C4-2B (cell line): Measurements from ENCODE around the gene COL2A1.

Experiments used
- ZFX ChIP-seq: fragments of 450-650 bp; IDR thresholded peaks from 2 replicates; pipeline ENCODE4 v1.6.1; 2017
- TF ChIP-seq, protein P1 (sequence below): fragments of 450-650 bp; conservative IDR thresholded peaks from 2 replicates; pipeline ENCODE4 v1.5.1; 2017; ENCODE audit warnings: mild to moderate bottlenecking

DNA sequence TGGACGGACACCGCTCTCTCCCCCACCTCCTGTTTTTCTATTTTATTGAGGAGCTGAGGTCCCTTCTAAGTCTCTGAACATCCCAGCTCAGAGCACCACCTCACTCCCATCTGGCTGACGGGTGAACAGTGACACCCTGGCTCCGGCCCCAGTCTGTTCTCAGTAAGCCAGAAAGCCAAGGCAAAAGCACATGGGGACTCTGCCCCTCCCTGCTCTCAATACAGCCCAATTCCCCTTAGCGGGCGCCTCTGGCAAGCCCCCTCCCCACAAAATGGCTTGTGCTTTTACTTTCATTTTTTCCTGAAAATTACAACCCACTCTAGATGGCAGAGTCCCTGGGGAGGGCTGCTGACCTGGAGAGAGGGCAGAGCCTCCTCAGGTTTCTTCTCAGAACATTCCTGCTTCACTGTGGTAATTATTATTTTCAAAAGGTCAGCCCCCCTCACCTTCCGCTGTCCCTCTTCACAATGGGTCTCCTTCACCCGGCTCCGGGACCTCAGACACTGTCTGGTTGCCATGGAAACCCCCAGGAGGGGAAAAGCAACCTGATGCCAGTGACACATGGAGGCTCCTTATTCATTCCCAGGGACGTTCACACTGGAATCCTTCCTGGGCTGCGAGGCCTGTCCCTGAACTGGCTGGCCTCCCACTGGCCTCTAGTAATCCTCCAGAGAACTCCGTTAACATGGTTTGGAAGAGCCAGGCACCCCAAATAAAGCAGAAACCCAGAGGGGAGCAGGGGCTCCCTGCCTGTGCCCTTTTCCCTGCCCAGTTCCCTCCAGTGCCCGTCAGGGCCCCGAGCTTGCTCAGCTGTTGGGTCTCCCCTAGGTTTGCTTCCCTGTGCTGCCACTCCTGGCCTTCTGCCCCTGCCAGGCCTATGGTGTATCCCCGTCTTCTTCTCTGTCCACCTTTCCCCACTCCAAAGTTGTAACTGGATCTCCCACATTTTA is 15.9 kb downstream of the COL2A1 start:
- TF ChIP-seq, protein P1, sequence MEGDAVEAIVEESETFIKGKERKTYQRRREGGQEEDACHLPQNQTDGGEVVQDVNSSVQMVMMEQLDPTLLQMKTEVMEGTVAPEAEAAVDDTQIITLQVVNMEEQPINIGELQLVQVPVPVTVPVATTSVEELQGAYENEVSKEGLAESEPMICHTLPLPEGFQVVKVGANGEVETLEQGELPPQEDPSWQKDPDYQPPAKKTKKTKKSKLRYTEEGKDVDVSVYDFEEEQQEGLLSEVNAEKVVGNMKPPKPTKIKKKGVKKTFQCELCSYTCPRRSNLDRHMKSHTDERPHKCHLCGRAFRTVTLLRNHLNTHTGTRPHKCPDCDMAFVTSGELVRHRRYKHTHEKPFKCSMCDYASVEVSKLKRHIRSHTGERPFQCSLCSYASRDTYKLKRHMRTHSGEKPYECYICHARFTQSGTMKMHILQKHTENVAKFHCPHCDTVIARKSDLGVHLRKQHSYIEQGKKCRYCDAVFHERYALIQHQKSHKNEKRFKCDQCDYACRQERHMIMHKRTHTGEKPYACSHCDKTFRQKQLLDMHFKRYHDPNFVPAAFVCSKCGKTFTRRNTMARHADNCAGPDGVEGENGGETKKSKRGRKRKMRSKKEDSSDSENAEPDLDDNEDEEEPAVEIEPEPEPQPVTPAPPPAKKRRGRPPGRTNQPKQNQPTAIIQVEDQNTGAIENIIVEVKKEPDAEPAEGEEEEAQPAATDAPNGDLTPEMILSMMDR: no peak
- TF ChIP-seq ZFX: no peak
